Activated CD8-positive, alpha-beta T cell treated with anti-CD3 and anti-CD28 coated beads for 36 hours (primary cell): ENCODE measurements around the gene RIPOR1. TPM values are rescaled to one million over a fixed set of nuclear protein-coding genes. Genes with fewer than 3 reads are reported as not detected.

Experiments
- ATAC-seq: fragments of 200-7000 bp; cut with Tn5 transposase; one replicate; pipeline ENCODE4 v1.10.0; 2021; ENCODE audit warnings: mild to moderate bottlenecking, moderate library complexity
- CTCF ChIA-PET: fragments of 350-600 bp; sonication (Branson Sonifier 250); formaldehyde crosslinking; loops from one replicate; lab custom pipeline; 2021; ENCODE audit warnings: antibody characterized with exemption; lab: Charles Lee
- POLR2A ChIA-PET: fragments of 350-600 bp; sonication (Branson Sonifier 250); formaldehyde crosslinking; loops from one replicate; lab custom pipeline; 2021; ENCODE audit warnings: antibody characterized with exemption; lab: Charles Lee
- DNase-seq: peaks from one replicate; pipeline ENCODE4 v3.0.0-alpha.2; 2020
- H3K27ac Mint-ChIP-seq: one replicate; pipeline ENCODE4 v1.8.0; 2021; ENCODE audit warnings: mild to moderate bottlenecking, mixed read lengths
- H3K27me3 Mint-ChIP-seq: one replicate; pipeline ENCODE4 v1.8.0; 2021; ENCODE audit warnings: mixed read lengths
- H3K36me3 Mint-ChIP-seq: one replicate; pipeline ENCODE4 v1.8.0; 2021; ENCODE audit warnings: low read depth, mixed read lengths
- H3K4me1 Mint-ChIP-seq: one replicate; pipeline ENCODE4 v1.8.0; 2021; ENCODE audit warnings: low read depth, mixed read lengths
- H3K4me3 Mint-ChIP-seq: one replicate; pipeline ENCODE4 v1.8.0; 2021; ENCODE audit warnings: mild to moderate bottlenecking, moderate library complexity, mixed read lengths
- H3K9me3 Mint-ChIP-seq: one replicate; pipeline ENCODE4 v1.8.0; 2021; ENCODE audit warnings: mixed read lengths
- intact Hi-C: fragments of 100-400 bp; cut with micrococcal nuclease; formaldehyde crosslinking; loops from one replicate; pipeline ENCODE4 v1.10.0; 2022
- total RNA-seq, 2 experiments: library from RNA; stranded (reverse); gene quantifications; one replicate each; pipeline ENCODE4 v1.2.3, GENCODE V29; 2021
- TF ChIP-seq, protein P1 (sequence below): fragments of 200-600 bp; IDR thresholded peaks from one replicate; pipeline ENCODE4 v1.8.0; 2022; ENCODE audit warnings: antibody characterized with exemption, mild to moderate bottlenecking

RIPOR1 gene
- total RNA-seq, 2 experiments from 2014 or later, result 15.7 to 20.0 TPM

DNA sequence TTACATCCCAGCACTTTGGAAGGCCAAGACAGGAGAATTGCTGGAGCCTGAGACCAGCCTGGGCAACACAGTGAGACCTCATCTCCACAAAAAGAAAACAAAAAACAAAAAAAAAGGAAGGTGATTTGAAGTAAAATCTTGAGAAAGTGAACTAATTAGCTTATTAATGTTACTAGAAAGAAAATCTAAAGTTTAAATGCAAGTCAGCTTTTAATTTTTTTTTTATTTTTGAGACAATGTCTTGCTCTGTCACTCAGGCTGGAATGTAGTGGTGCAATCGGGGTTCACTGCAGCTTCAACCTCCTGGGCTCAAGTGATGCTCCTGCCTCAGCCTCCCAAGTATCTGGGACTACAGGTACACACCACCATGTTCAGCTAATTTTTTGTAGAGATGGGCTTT, 30.2 kb downstream of the RIPOR1 start:
- Mint-ChIP-seq H3K36me3 (peaks cover 21% of the 10 kb centered on the region), H3K4me1 (peaks cover 45% of the 10 kb centered on the region), H3K4me3 (no peak overlapping the region), H3K27ac (no peak overlapping the region), H3K9me3 (no peaks in the 10 kb centered on the region), H3K27me3 (no peaks in the 10 kb centered on the region)
- TF ChIP-seq, protein P1, sequence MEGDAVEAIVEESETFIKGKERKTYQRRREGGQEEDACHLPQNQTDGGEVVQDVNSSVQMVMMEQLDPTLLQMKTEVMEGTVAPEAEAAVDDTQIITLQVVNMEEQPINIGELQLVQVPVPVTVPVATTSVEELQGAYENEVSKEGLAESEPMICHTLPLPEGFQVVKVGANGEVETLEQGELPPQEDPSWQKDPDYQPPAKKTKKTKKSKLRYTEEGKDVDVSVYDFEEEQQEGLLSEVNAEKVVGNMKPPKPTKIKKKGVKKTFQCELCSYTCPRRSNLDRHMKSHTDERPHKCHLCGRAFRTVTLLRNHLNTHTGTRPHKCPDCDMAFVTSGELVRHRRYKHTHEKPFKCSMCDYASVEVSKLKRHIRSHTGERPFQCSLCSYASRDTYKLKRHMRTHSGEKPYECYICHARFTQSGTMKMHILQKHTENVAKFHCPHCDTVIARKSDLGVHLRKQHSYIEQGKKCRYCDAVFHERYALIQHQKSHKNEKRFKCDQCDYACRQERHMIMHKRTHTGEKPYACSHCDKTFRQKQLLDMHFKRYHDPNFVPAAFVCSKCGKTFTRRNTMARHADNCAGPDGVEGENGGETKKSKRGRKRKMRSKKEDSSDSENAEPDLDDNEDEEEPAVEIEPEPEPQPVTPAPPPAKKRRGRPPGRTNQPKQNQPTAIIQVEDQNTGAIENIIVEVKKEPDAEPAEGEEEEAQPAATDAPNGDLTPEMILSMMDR, result no peak
- intact Hi-C loops, result no loop called here
- ChIA-PET POLR2A (interaction anchor here (0.8 to 5.6 kb wide), 2 partner anchors 11 to 38 kb away, joined by 3 to 77 read pairs; no protein-coding TSS in a partner anchor), CTCF (interaction anchor here (0.6 to 8.1 kb wide), 6 partner anchors 9 to 399 kb away, joined by 3 to 129 read pairs (median 4); no protein-coding TSS in a partner anchor)
- DNase-seq (no peak), ATAC-seq (no peak)

DNA sequence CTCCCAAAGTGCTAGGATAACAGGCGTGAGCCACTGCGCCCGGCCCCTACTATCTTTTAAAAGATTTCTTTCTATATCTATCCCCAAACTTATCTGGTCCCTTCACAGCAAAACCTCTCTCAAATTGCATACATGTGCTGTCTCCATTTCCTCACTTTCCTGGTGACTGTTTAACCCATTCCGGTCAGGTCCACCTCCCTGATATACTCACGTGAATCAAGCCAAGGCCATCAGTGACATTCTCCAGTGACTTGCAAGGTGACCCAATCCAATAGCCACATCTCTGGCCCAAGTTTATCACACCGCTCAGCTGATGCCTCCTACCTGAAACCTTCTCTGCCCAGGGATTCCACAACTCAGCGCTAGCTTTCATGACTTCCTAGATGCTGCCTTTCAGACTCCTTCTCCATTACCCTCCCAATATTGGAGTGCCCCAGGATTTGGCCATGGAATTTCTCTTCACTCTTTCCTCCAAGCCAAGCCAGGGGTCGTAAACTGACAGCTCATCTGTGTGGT, 32.3 kb downstream of the RIPOR1 start:
- CTCF ChIA-PET, result interaction anchor here (1.5 to 8.1 kb wide), 6 partner anchors 11 to 106 kb away, joined by 4 to 129 read pairs (median 24); partner anchors contain the start of genes C16orf86, CARMIL2 and ENKD1
- H3K27ac Mint-ChIP-seq, result peak overlapping the region; percentile 91

GRCh38 chr16:67561501-67561823, 32.8 kb downstream of the RIPOR1 start:
- ATAC-seq, result no peak
- no peak for DNase-seq
- Mint-ChIP-seq H3K27ac (peak overlapping the region; percentile 91), H3K27me3 (no peaks in the 10 kb centered on the region), H3K4me3 (peak overlapping the region; percentile 82), H3K36me3 (peaks cover 12% of the 10 kb centered on the region), H3K9me3 (no peaks in the 10 kb centered on the region), H3K4me1 (peaks cover 43% of the 10 kb centered on the region)
- ChIA-PET POLR2A (interaction anchor here (0.7 to 5.6 kb wide), 19 partner anchors 9 to 492 kb away, joined by 3 to 77 read pairs (median 4); partner anchors contain the start of genes ACD, CARMIL2 and PSMB10), CTCF (interaction anchor here (0.7 to 8.1 kb wide), 12 partner anchors 10 to 105 kb away, joined by 3 to 129 read pairs (median 10); partner anchors contain the start of genes ACD, C16orf86, CARMIL2 and ENKD1)
- TF ChIP-seq, protein P1, result no peak
- intact Hi-C loops, result no loop called here

More for the DNA sequence above, 32.3 kb downstream of the RIPOR1 start:
- Mint-ChIP-seq H3K36me3 (peaks cover 12% of the 10 kb centered on the region), H3K4me3 (peak overlapping the region; percentile 82), H3K9me3 (no peaks in the 10 kb centered on the region), H3K27me3 (no peaks in the 10 kb centered on the region), H3K4me1 (peaks cover 44% of the 10 kb centered on the region)
- POLR2A ChIA-PET, result interaction anchor here (1.1 to 5.6 kb wide), 12 partner anchors 13 to 375 kb away, joined by 3 to 77 read pairs (median 4); partner anchors contain the start of genes ACD, CARMIL2 and PSMB10
- intact Hi-C loops, result no loop called here
- TF ChIP-seq, protein P1, result no peak
- ATAC-seq (no peak), DNase-seq (no peak)

DNA sequence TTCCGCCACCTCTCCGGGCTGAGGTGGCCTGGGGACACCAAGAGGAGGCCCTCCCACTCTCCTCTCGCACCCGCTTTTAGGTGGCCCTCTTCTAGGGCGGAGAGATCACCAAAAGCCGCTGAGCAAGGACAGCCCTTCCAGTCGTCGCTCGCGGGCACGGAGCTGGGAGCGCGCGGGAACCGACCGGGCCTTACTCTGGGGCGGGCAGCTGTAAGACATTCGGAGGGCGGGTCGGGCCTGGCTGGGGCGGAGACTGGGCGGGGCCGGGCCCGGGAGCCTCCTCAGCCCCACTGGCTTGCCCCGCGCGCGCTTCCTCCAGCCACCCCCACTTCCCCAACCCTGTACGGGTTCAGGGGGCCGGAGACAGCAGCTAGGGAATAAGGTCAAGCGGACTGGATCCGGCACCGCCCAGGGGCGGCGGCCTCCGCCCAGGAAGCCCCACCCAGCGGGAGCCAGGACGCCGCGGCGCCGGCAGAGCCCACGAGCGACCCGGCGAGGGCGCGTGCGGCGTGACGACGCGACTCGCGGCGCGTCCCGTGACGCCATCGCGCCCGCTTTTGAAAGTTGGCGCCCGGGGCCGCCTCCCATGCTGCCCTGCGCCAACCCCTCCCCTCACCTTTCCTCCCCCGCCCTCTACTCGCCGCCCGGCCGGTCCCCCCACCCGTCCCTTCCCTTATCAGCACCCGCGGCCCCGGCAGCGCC, 33.3 kb downstream of the RIPOR1 start:
- peaks cover 12% of the 10 kb centered on the region for H3K36me3 Mint-ChIP-seq

More for the DNA sequence above, 33.3 kb downstream of the RIPOR1 start:
- TF ChIP-seq, protein P1, result no peak
- peak overlapping the region; percentile 82 for H3K4me3 Mint-ChIP-seq
- peaks cover 44% of the 10 kb centered on the region for H3K4me1 Mint-ChIP-seq
- intact Hi-C loops, result no loop called here
- POLR2A ChIA-PET, result interaction anchor here (0.7 to 5.6 kb wide), 23 partner anchors 10 to 492 kb away, joined by 3 to 77 read pairs (median 4); partner anchors contain the start of genes ACD, CARMIL2, PSMB10 and RANBP10
- DNase-seq (peak; percentile 98), ATAC-seq (peak; percentile 88)
- CTCF ChIA-PET, result interaction anchor here (0.7 to 8.1 kb wide), 22 partner anchors 8 to 335 kb away, joined by 3 to 129 read pairs (median 4); partner anchors contain the start of genes ACD, ATP6V0D1, C16orf86 and CARMIL2
- no peaks in the 10 kb centered on the region for H3K9me3 Mint-ChIP-seq
- H3K27me3 Mint-ChIP-seq, result no peaks in the 10 kb centered on the region
- H3K27ac Mint-ChIP-seq, result peak overlapping the region; percentile 91
